Naive thymus-derived CD4-positive, alpha-beta T cell (primary cell): ENCODE measurements around the gene AGFG2. TPM values are rescaled to one million over a fixed set of nuclear protein-coding genes. Genes with fewer than 3 reads are reported as not detected.

Experiments used
- ATAC-seq: fragments of 150-1000 bp; cut with Tn5 transposase; 2 replicates; pipeline ENCODE4 v1.10.0; 2021; ENCODE audit warnings: mild to moderate bottlenecking, moderate library complexity
- CTCF ChIA-PET: fragments of 350-600 bp; sonication (Branson Sonifier 250); formaldehyde crosslinking; loops from one replicate; lab custom pipeline; 2021; ENCODE audit warnings: antibody characterized with exemption; lab: Charles Lee
- POLR2A ChIA-PET: fragments of 350-600 bp; sonication (Branson Sonifier 250); formaldehyde crosslinking; loops from one replicate; lab custom pipeline; 2021; ENCODE audit warnings: antibody characterized with exemption, inconsistent platforms; lab: Charles Lee
- DNase-seq, 9 donors: peaks; one replicate each; pipeline versions ENCODE4 v3.0.0 to v3.0.0-alpha.2; 2020 to 2022; ENCODE audit warnings: mixed read lengths in 1 of 9
- H3K27ac ChIP-seq: one replicate; pipeline ENCODE4 v1.7.0; 2013; ENCODE audit warnings: mild to moderate bottlenecking, low read depth, low read length, moderate library complexity
- H3K27me3 ChIP-seq, 2 donors: one replicate each; pipeline ENCODE4 v1.7.0; 2013; ENCODE audit warnings: low read length in 2 of 2, mild to moderate bottlenecking in 2 of 2, moderate library complexity in 2 of 2; ENCODE audit not compliant: control insufficient read depth in 2 of 2, insufficient read depth in 2 of 2
- H3K36me3 ChIP-seq, 3 experiments: 1 replicate in 2 of 3; 2 replicates in 1 of 3; pipeline ENCODE4 v1.7.0; 2013; ENCODE audit warnings: low read length in 3 of 3, mild to moderate bottlenecking in 3 of 3, moderate library complexity in 1 of 3; ENCODE audit not compliant: insufficient read depth in 3 of 3, control insufficient read depth in 2 of 3
- H3K4me1 ChIP-seq, 2 donors: one replicate each; pipeline ENCODE4 v1.7.0; 2013; ENCODE audit warnings: low read length in 2 of 2, mild to moderate bottlenecking in 2 of 2, moderate library complexity in 1 of 2; ENCODE audit not compliant: control insufficient read depth in 2 of 2, insufficient read depth in 2 of 2
- H3K4me3 ChIP-seq: 2 replicates; pipeline ENCODE4 v1.7.0; 2013; ENCODE audit warnings: mild to moderate bottlenecking, low read length
- H3K9me3 ChIP-seq, 3 experiments: 1 replicate in 2 of 3; 2 replicates in 1 of 3; pipeline ENCODE4 v1.7.0; 2013; ENCODE audit warnings: low read length in 3 of 3; ENCODE audit not compliant: control insufficient read depth in 2 of 3
- H3K27ac Mint-ChIP-seq, 9 donors: one replicate each; pipeline ENCODE4 v1.8.0; 2020 to 2022; ENCODE audit warnings: mixed read lengths in 9 of 9, mild to moderate bottlenecking in 8 of 9, moderate library complexity in 5 of 9, inconsistent platforms in 2 of 9
- H3K27me3 Mint-ChIP-seq, 5 donors: one replicate each; pipeline ENCODE4 v1.8.0; 2021 to 2022; ENCODE audit warnings: mixed read lengths in 5 of 5, mild to moderate bottlenecking in 1 of 5
- H3K36me3 Mint-ChIP-seq, 5 donors: one replicate each; pipeline ENCODE4 v1.8.0; 2020 to 2022; ENCODE audit warnings: mixed read lengths in 5 of 5, mild to moderate bottlenecking in 3 of 5, inconsistent platforms in 1 of 5
- H3K4me1 Mint-ChIP-seq, 7 donors: one replicate each; pipeline ENCODE4 v1.8.0; 2020 to 2022; ENCODE audit warnings: mixed read lengths in 7 of 7, mild to moderate bottlenecking in 3 of 7, inconsistent platforms in 1 of 7
- H3K4me3 Mint-ChIP-seq, 10 donors: one replicate each; pipeline ENCODE4 v1.8.0; 2020 to 2022; ENCODE audit warnings: mild to moderate bottlenecking in 10 of 10, mixed read lengths in 10 of 10, moderate library complexity in 6 of 10, inconsistent platforms in 2 of 10
- H3K9me3 Mint-ChIP-seq, 11 donors: one replicate each; pipeline ENCODE4 v1.8.0; 2020 to 2022; ENCODE audit warnings: mixed read lengths in 11 of 11, mild to moderate bottlenecking in 4 of 11, inconsistent platforms in 1 of 11, moderate library complexity in 1 of 11
- intact Hi-C, 2 donors: fragments of 100-400 bp; cut with micrococcal nuclease; formaldehyde crosslinking; loops; one replicate each; pipeline ENCODE4 v1.15.1; 2023
- polyA plus RNA-seq, 2 donors: library from polyadenylated mRNA; unstranded; fragments of 300-500 nt; fragmentation: Illumina TruSeq; gene quantifications; one replicate each; pipeline ENCODE4 v1.2.3, GENCODE V29; 2021
- total RNA-seq, 6 experiments: library from RNA in 5 of 6; stranded (reverse) in 5 of 6; gene quantifications; 1 replicate in 5 of 6; 2 replicates in 1 of 6; pipeline ENCODE4 v1.2.3 and lab custom pipeline; 2021 to 2026

Gene AGFG2
- total RNA-seq (10 to 100 TPM; 15.8 to 42.4 (median 23.3) TPM), polyA plus RNA-seq (1 to 10 TPM; 5.7 to 9.8 TPM), total RNA-seq (lab: John Stamatoyannopoulos, UW) (28.8 reads per million, percentile 59 among the genes with 10 or more reads in this experiment)

DNA sequence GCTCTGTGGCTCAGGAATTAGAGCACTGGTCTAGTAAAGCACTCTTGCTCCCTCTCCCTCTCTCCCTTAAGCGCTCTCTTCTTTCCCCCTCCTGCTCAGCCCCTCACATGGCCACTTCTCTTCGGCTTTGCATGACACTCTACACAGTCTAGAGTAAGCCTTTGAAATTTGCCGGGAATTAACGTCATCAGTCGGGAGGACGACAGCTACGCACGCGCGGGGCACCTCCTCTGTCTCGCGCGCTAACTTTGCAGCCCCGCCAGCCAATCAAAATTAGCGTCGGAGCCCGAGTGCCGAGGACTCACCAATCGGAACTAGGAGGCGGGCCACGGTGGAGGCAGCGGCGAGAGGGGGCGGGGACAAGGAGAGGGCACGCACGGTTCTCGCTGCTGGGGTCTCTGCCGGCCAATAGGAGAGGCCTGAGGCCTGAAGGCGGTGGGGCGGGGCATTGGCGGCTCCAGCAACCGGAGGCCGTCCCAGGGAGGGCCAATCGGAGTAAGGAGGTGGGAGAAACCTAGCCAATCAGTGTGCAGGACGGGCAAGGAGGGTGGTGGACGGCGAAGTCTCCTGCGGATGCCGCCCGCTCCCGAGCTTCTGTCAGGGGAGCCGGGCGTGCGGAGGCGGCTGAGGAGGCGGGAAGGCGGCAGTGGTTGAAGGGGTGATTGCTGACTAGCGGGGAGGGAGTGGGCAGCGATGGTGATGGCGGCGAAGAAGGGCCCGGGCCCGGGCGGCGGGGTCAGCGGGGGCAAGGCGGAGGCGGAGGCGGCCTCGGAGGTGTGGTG, at the start of gene AGFG2:
AGFG2 (plus strand) TSS at position 550 of the 782 bp plus-strand sequence; CDS start at position 694, 144 bp downstream.
- H3K27me3 ChIP-seq = no peaks in the 10 kb centered on the region
- DNase-seq = peak; percentile 98 to 100 (median 100)
- peaks cover 26 to 53% (median 48%) of the 10 kb centered on the region in 7 donors for H3K4me1 Mint-ChIP-seq
- peak within 1 kb of the TSS; percentile 82 to 97 (median 90) for H3K27ac Mint-ChIP-seq
- peaks cover 30 to 39% of the 10 kb centered on the region in 2 donors for H3K4me1 ChIP-seq
- peaks cover 0 to 3% (median 0%) of the 10 kb centered on the region in 3 experiments for H3K36me3 ChIP-seq
- peaks cover 0 to 2% (median 0%) of the 10 kb centered on the region in 5 donors for H3K27me3 Mint-ChIP-seq
- H3K9me3 ChIP-seq = no peaks in the 10 kb centered on the region
- intact Hi-C loops = loop anchor here (1.0 to 5.0 kb wide), 14 partner anchors 11 to 703 kb away; partner anchors contain the start of genes FBXO24 (in 2 of the 2), LRCH4 (in 2 of the 2), MEPCE (in 2 of the 2) and MOSPD3 (in 2 of the 2)
- ChIA-PET POLR2A (interaction anchor here (0.8 to 4.4 kb wide), 9 partner anchors 10 to 102 kb away, joined by 3 to 32 read pairs (median 5); partner anchors contain the start of genes FBXO24, LRCH4 and PPP1R35), CTCF (interaction anchor here (0.5 to 1.5 kb wide), 5 partner anchors 59 to 489 kb away, joined by 3 to 4 read pairs (median 3); partner anchors contain the start of genes AP4M1, MCM7, TSC22D4 and ZSCAN21)
- peak within 1 kb of the TSS; percentile 73 for H3K4me3 ChIP-seq
- H3K36me3 Mint-ChIP-seq = peaks cover 0 to 9% (median 0%) of the 10 kb centered on the region in 5 donors
- ATAC-seq = peak; percentile 99
- H3K27ac ChIP-seq = peak within 1 kb of the TSS; percentile 64
- H3K4me3 Mint-ChIP-seq = peak within 1 kb of the TSS; percentile 85 to 100 (median 96)
- H3K9me3 Mint-ChIP-seq = no peaks in the 10 kb centered on the region

- H3K4me3 Mint-ChIP-seq = no peak overlapping the region
- ATAC-seq (peak; percentile 55), DNase-seq (peak in 5 of 9 donors; percentile 23 to 61 (median 53))
- H3K4me1 Mint-ChIP-seq = peaks cover 8 to 25% (median 21%) of the 10 kb centered on the region in 7 donors
- ChIA-PET POLR2A (no interaction called here), CTCF (interaction anchor here (0.9 kb wide), 1 partner anchor 69 kb away, joined by 3 read pairs; no protein-coding TSS in a partner anchor)
- Histone ChIP-seq H3K36me3 (no peaks in the 10 kb centered on the region), H3K4me3 (no peak overlapping the region), H3K27ac (no peak overlapping the region), H3K27me3 (no peaks in the 10 kb centered on the region), H3K4me1 (peaks cover 0 to 8% of the 10 kb centered on the region in 2 donors), H3K9me3 (no peaks in the 10 kb centered on the region)
- H3K27ac Mint-ChIP-seq = peak overlapping the region in 1 of 9 donors; percentile 55
- intact Hi-C loops = no loop called here
- H3K9me3 Mint-ChIP-seq = peaks cover 0 to 1% (median 0%) of the 10 kb centered on the region in 11 donors
- peaks cover 0 to 17% (median 0%) of the 10 kb centered on the region in 5 donors for H3K27me3 Mint-ChIP-seq
- peaks cover 0 to 2% (median 0%) of the 10 kb centered on the region in 5 donors for H3K36me3 Mint-ChIP-seq
Observed at GRCh38 chr7:100489824-100490223, 49.2 kb upstream of the AGFG2 start.

DNA sequence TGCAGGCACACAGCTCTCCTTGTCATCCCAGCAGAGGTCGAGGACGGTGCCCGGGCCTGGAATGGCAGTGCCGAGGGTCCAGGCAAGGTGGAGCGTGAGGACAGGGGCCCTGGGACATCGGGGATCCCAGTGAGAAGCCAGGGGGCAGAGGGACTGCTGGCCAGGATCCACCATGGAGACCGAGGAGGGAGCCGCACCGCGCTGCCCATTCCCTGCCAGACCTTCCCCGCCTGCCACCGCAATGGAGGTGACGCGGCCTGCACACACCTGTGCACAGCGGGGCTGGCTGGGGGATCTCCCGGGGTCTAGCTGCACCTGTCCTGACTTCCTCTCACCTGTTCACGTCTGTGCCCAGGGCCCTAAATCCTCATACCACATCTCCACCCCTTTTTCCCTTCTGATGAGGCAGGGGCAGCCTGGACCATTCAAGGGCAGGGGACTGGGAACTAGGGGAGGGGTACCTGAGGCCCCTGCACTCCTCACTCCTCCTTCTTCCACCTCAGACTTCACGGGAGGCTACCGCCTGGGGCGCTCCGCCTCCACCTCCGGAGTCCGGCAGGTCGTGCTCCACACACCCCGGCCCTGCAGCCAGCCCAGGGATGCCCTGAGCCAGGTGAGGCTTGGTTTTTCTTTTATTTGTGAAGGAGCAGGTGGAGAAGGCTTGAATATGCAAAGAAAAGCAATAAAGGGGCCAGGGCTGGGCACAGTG, 48.4 kb upstream of the AGFG2 start:
- ChIA-PET POLR2A (interaction anchor here (0.6 kb wide), 1 partner anchor 43 kb away, joined by 3 read pairs; no protein-coding TSS in a partner anchor), CTCF (interaction anchor here (0.9 kb wide), 1 partner anchor 68 kb away, joined by 3 read pairs; no protein-coding TSS in a partner anchor)
- intact Hi-C loops = no loop called here
- Histone ChIP-seq H3K4me1 (peaks cover 0 to 8% of the 10 kb centered on the region in 2 donors), H3K36me3 (no peaks in the 10 kb centered on the region), H3K4me3 (no peak overlapping the region), H3K27ac (no peak overlapping the region), H3K27me3 (no peaks in the 10 kb centered on the region), H3K9me3 (no peaks in the 10 kb centered on the region)
- no peak for ATAC-seq
- H3K36me3 Mint-ChIP-seq = peaks cover 0 to 2% (median 0%) of the 10 kb centered on the region in 5 donors
- H3K27ac Mint-ChIP-seq = peak overlapping the region in 1 of 9 donors; percentile 25
- H3K9me3 Mint-ChIP-seq = peaks cover 0 to 1% (median 0%) of the 10 kb centered on the region in 11 donors
- DNase-seq = no peak
- H3K27me3 Mint-ChIP-seq = peaks cover 0 to 23% (median 0%) of the 10 kb centered on the region in 5 donors
- no peak overlapping the region for H3K4me3 Mint-ChIP-seq
- H3K4me1 Mint-ChIP-seq = peaks cover 8 to 30% (median 22%) of the 10 kb centered on the region in 7 donors

DNA sequence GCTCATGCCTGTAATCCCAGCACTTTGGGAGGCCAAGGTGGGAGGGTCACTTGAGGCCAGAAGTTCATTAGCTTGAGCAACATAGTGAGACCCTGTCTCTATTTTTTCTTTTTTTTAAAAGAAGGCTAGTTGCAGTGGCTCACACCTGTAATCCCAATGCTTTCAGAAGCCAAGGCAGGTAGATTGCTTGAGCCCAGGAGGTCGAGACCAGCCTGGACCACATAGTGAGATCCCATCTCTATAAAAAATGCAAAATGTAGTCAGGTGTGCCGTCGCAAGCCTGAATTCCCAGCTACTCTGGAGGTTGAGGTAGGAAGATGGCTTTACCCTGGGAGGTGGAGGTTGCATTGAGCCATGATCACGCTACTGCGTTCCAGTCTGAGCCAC, 47.8 kb upstream of the AGFG2 start:
- no peak for ATAC-seq
- intact Hi-C loops = no loop called here
- Histone ChIP-seq H3K36me3 (no peaks in the 10 kb centered on the region), H3K4me1 (peaks cover 0 to 8% of the 10 kb centered on the region in 2 donors), H3K9me3 (no peaks in the 10 kb centered on the region), H3K27ac (no peak overlapping the region), H3K27me3 (no peaks in the 10 kb centered on the region), H3K4me3 (no peak overlapping the region)
- Mint-ChIP-seq H3K27me3 (peaks cover 0 to 25% (median 0%) of the 10 kb centered on the region in 5 donors), H3K4me3 (no peak overlapping the region), H3K9me3 (no peaks in the 10 kb centered on the region), H3K4me1 (peaks cover 8 to 26% (median 21%) of the 10 kb centered on the region in 7 donors), H3K27ac (peak overlapping the region in 2 of 9 donors; percentile 10 to 49), H3K36me3 (peaks cover 0 to 2% (median 0%) of the 10 kb centered on the region in 5 donors)
- no peak for DNase-seq
- CTCF ChIA-PET = interaction anchor here (0.8 kb wide), 1 partner anchor 396 kb away, joined by 3 read pairs; no protein-coding TSS in a partner anchor
- POLR2A ChIA-PET = interaction anchor here (0.6 kb wide), 1 partner anchor 42 kb away, joined by 3 read pairs; no protein-coding TSS in a partner anchor

DNA sequence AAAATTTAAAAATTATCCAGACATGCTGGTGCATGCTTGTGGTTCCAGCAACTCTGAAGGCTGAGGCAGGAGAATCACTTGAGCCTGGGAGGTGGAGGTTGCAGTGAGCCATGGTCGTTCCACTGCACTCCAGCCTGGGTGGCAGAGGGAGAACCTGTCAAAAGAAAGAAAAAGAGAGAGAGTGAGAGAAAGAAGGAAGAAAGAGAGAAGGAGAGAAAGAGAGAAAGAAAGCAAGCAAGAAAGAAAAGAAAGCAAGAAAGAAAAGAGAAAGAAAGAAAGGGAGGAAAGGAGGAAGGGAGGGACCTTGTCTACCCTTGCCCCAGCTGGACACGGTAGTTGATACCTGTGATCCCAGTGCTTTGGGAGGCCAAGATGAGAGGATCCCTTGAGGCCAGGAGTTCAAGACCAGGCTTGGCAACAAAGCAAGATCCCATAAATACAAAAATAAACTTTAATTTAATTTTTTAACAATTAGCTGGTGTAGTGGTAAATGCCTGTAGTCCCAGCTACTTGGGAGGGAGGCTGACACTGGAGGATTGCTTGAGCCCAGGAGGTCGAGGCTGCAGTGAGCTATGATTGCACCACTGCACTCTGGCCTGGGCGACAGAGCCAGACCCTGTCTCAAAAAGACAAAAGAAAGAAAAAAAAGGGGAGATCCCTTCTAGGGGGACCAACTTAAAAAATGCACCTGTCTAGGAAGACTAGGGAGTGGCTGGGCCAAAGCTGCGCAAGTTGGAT, 46.1 kb upstream of the AGFG2 start:
- no peaks in the 10 kb centered on the region for H3K27me3 ChIP-seq
- intact Hi-C loops = loop anchor here in 1 of 2 donors (1.0 to 2.0 kb wide), 3 partner anchors 23 to 66 kb away; partner anchors contain the start of gene AGFG2
- DNase-seq (no peak), ATAC-seq (no peak)
- H3K4me1 Mint-ChIP-seq = peaks cover 8 to 26% (median 21%) of the 10 kb centered on the region in 7 donors
- H3K4me1 ChIP-seq = peaks cover 0 to 8% of the 10 kb centered on the region in 2 donors
- POLR2A ChIA-PET = interaction anchor here (0.6 to 2.1 kb wide), 12 partner anchors 10 to 405 kb away, joined by 3 to 7 read pairs (median 3); partner anchors contain the start of genes FBXO24 and LRCH4
- H3K9me3 ChIP-seq = no peaks in the 10 kb centered on the region
- peak overlapping the region; percentile 53 for H3K4me3 ChIP-seq
- no peaks in the 10 kb centered on the region for H3K36me3 ChIP-seq
- peak overlapping the region; percentile 72 to 85 (median 78) for H3K4me3 Mint-ChIP-seq
- peak overlapping the region; percentile 45 for H3K27ac ChIP-seq
- H3K9me3 Mint-ChIP-seq = no peaks in the 10 kb centered on the region
- CTCF ChIA-PET = interaction anchor here (0.6 to 3.4 kb wide), 7 partner anchors 11 to 72 kb away, joined by 3 to 8 read pairs (median 5); no protein-coding TSS in a partner anchor
- H3K27me3 Mint-ChIP-seq = peaks cover 0 to 26% (median 0%) of the 10 kb centered on the region in 5 donors
- H3K36me3 Mint-ChIP-seq = peaks cover 0 to 2% (median 0%) of the 10 kb centered on the region in 5 donors
- peak overlapping the region; percentile 20 to 96 (median 62) for H3K27ac Mint-ChIP-seq
